Loucy (cell line): ENCODE results near the gene SCNN1A.

Experiments
- H2AFZ ChIP-seq: fragments of 200-600 bp; sonication (generic); 2 replicates; pipeline ENCODE4 v1.6.0; 2016; ENCODE audit warnings: antibody characterized with exemption, mild to moderate bottlenecking, low read length, moderate library complexity
- H3F3A ChIP-seq: fragments of 200-600 bp; 2 replicates; pipeline ENCODE4 v1.6.0; 2016; ENCODE audit warnings: antibody characterized with exemption, low read depth, mild to moderate bottlenecking
- H3K27me3 ChIP-seq: fragments of 200-600 bp; sonication (generic); 2 replicates; pipeline ENCODE4 v1.6.1; 2014; ENCODE audit warnings: low read length, mild to moderate bottlenecking; ENCODE audit not compliant: insufficient read depth, poor library complexity, severe bottlenecking
- H3K36me3 ChIP-seq: fragments of 200-600 bp; sonication (generic); 2 replicates; pipeline ENCODE4 v1.6.1; 2016; ENCODE audit warnings: low read length; ENCODE audit not compliant: insufficient read depth
- H3K4me1 ChIP-seq: fragments of 200-600 bp; sonication (generic); 2 replicates; pipeline ENCODE4 v1.5.1; 2014; ENCODE audit warnings: low read length, mild to moderate bottlenecking; ENCODE audit not compliant: insufficient read depth, poor library complexity, severe bottlenecking
- H3K4me2 ChIP-seq: fragments of 200-600 bp; sonication (generic); 2 replicates; pipeline ENCODE4 v1.6.0; 2014; ENCODE audit warnings: antibody characterized with exemption, low read length, low read depth, mild to moderate bottlenecking; ENCODE audit not compliant: poor library complexity, severe bottlenecking
- H3K4me3 ChIP-seq: fragments of 200-600 bp; sonication (generic); 2 replicates; pipeline ENCODE4 v1.5.1; 2014; ENCODE audit warnings: low read length, mild to moderate bottlenecking, mixed read lengths; ENCODE audit not compliant: poor library complexity, severe bottlenecking
- H3K79me2 ChIP-seq: fragments of 200-600 bp; sonication (generic); 2 replicates; pipeline ENCODE4 v1.6.1; 2014; ENCODE audit warnings: low read length; ENCODE audit not compliant: insufficient read depth
- H3K9ac ChIP-seq: fragments of 200-600 bp; sonication (generic); 2 replicates; pipeline ENCODE4 v1.6.0; 2014; ENCODE audit warnings: mild to moderate bottlenecking, low read depth, low read length, moderate library complexity; ENCODE audit not compliant: poor library complexity, severe bottlenecking
- H3K9me2 ChIP-seq: fragments of 200-600 bp; sonication (generic); replicated peaks from 2 replicates; pipeline ENCODE4 v1.6.1; 2016; ENCODE audit warnings: low read depth, low read length, mixed read lengths
- H3K9me3 ChIP-seq: fragments of 200-600 bp; sonication (generic); 2 replicates; pipeline ENCODE4 v1.6.1; 2014; ENCODE audit warnings: mild to moderate bottlenecking, antibody characterized with exemption, low read length, low read depth; ENCODE audit not compliant: insufficient read depth
- H4K20me1 ChIP-seq: fragments of 200-600 bp; sonication (generic); 2 replicates; pipeline ENCODE4 v1.6.0; 2014; ENCODE audit warnings: antibody characterized with exemption, low read length, mild to moderate bottlenecking; ENCODE audit not compliant: insufficient read depth, poor library complexity, severe bottlenecking
- CTCF ChIP-seq: fragments of 200-600 bp; sonication (generic); conservative IDR thresholded peaks from 2 replicates; pipeline ENCODE4 v1.5.1; 2014; ENCODE audit warnings: mild to moderate bottlenecking, antibody characterized with exemption, low read length
- EZH2phosphoT487 ChIP-seq: fragments of 200-600 bp; IDR thresholded peaks from 2 replicates; pipeline ENCODE4 v1.6.1; 2018; ENCODE audit warnings: antibody characterized with exemption, mild to moderate bottlenecking, moderate library complexity, borderline replicate concordance

SCNN1A gene

GRCh38 chr12:6399884-6400644, 24.7 kb upstream of the SCNN1A start:
- no peaks in the 10 kb centered on the region for H3F3A ChIP-seq
- H4K20me1 ChIP-seq = no peaks in the 10 kb centered on the region
- H2AFZ ChIP-seq = no peak overlapping the region
- H3K4me1 ChIP-seq = no peaks in the 10 kb centered on the region
- H3K79me2 ChIP-seq = no peaks in the 10 kb centered on the region
- no peaks in the 10 kb centered on the region for H3K27me3 ChIP-seq
- H3K4me2 ChIP-seq = no peak overlapping the region
- TF ChIP-seq CTCF = no peak
- TF ChIP-seq EZH2phosphoT487 = no peak
- no peak overlapping the region for H3K9ac ChIP-seq
- no peaks in the 10 kb centered on the region for H3K9me2 ChIP-seq
- H3K36me3 ChIP-seq = no peaks in the 10 kb centered on the region
- no peak overlapping the region for H3K4me3 ChIP-seq
- H3K9me3 ChIP-seq = no peaks in the 10 kb centered on the region

- no peaks in the 10 kb centered on the region for H3K4me1 ChIP-seq
- no peak overlapping the region for H2AFZ ChIP-seq
- H3K36me3 ChIP-seq = no peaks in the 10 kb centered on the region
- H3K4me3 ChIP-seq = no peak overlapping the region
- H3K9me2 ChIP-seq = no peaks in the 10 kb centered on the region
- H3K27me3 ChIP-seq = no peaks in the 10 kb centered on the region
- H3K9me3 ChIP-seq = no peaks in the 10 kb centered on the region
- H4K20me1 ChIP-seq = no peaks in the 10 kb centered on the region
- H3K9ac ChIP-seq = no peak overlapping the region
- TF ChIP-seq CTCF (no peak), EZH2phosphoT487 (no peak)
- no peaks in the 10 kb centered on the region for H3K79me2 ChIP-seq
- H3F3A ChIP-seq = no peaks in the 10 kb centered on the region
- no peak overlapping the region for H3K4me2 ChIP-seq
These were observed 20.7 kb upstream of the SCNN1A start for GRCh38 chr12:6396031-6396430.

- no peaks in the 10 kb centered on the region for H3K9me2 ChIP-seq
- H3F3A ChIP-seq = no peaks in the 10 kb centered on the region
- no peaks in the 10 kb centered on the region for H3K36me3 ChIP-seq
- no peak overlapping the region for H3K4me2 ChIP-seq
- H2AFZ ChIP-seq = no peak overlapping the region
- H4K20me1 ChIP-seq = no peaks in the 10 kb centered on the region
- H3K4me1 ChIP-seq = no peaks in the 10 kb centered on the region
- H3K9me3 ChIP-seq = no peaks in the 10 kb centered on the region
- no peaks in the 10 kb centered on the region for H3K79me2 ChIP-seq
- H3K27me3 ChIP-seq = no peaks in the 10 kb centered on the region
- no peak overlapping the region for H3K4me3 ChIP-seq
- H3K9ac ChIP-seq = no peak overlapping the region
- TF ChIP-seq CTCF = no peak
- TF ChIP-seq EZH2phosphoT487 = no peak
These were observed 19.0 kb upstream of the SCNN1A start for GRCh38 chr12:6394398-6394797.
